NCI-H446 treated with DMSO at 0.1 percent for 48 hours (cell line): ENCODE results near the gene CDC5L.

ENCODE experiments used
- DNase-seq: peaks from one replicate; lab custom pipeline; 2025; lab: John Stamatoyannopoulos, UW

The CDC5L gene

DNA sequence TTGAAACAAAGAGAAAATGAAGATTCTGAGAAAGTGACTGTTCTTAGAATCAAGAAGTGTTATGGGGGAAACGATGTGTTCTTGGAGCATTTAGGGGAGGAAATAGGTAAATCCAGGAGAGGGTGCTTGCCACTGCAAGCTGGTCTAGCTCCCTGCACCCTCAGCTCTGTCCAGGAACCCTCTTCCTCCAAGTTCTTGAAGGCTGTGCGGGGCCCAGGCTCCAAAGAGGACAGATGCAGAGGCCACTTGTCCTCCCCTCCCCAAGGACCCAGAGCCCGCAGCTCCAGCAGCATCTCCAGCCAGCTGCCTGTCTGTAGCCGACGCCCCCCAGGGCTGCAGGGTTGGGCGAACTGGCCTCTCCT, 87.9 kb downstream of the CDC5L start:
- no peak for DNase-seq

DNA sequence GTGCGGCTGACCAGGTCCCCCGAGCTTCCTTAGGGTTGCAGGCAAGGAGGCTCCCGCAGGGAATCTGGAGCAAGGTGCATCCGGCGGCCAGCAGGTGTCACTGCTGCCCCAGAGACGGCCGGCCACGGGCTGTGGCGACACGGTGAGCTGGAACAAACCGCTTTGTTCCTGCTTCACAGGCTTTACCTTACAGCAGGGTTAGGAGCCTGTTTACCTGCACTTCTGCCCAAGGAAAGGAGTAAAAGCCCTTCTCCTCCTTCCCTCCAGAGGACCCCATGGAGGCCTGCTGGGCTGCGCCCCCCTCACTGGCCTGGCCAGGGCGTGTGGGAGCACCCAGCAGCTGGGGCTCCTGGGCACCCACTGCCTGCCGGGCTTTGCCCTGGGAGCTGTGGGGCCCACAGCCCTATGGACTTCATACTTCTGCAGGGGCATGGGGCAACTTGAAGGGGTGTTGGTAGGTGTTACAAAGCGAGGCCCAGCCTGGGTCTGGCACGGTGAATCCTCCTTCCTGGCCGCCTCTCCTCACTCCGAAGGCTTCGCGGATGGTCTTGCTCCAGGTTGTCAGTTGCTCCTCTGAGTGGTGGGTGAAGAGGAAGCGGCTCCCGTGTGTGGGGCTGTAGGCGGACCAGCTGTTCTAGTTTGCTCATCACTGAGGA, 88.4 kb downstream of the CDC5L start:
- DNase-seq: no peak

DNA sequence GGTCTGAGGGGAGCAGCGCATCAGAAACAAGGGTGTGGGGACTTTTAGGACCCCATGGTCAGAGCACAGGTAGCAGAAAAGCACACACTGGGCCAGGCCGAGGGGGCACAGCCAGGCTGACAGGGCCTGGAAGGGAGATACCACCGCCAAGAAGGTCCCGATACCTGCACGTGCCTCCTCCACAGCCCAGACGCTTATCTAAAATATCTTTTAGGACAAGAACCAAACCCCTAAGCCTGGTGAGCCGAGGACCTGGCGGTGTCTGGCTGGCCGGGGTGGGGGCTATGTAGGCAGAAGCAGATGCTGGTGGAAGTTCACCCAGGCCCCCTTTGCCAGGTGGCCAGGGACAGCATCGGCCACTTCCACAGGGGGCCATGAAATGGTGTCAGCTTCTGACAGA, 89.3 kb downstream of the CDC5L start:
- DNase-seq: no peak

DNA sequence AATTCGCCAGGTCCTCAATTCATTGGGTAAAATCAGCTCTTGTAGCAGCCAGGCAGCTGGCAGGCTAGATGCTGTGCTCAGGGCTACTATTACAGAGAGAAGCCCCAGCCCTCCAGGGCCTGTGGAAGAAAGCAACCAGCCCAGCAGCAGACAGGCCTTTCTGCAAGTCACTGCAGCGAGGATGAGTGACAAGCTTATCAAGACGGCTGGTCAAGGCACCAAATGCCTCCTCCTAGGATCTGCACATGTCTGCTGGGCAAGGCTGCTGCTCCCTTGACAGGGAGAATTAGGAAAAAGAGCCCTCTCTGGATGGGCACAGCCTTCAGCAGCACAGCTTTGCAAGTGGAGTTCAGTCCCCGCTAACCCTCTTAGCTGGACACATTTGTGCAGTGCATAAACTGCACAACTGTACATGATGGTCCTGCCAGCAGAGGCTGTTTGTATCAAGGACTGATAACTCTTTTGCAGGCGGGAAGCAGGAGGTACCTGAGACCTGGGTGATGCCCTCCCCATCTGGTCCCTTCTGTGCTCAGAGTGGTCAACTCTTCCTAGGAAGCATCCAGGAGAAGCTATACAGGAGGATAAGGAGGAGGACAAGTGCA, 89.9 kb downstream of the CDC5L start:
- DNase-seq: no peak

DNA sequence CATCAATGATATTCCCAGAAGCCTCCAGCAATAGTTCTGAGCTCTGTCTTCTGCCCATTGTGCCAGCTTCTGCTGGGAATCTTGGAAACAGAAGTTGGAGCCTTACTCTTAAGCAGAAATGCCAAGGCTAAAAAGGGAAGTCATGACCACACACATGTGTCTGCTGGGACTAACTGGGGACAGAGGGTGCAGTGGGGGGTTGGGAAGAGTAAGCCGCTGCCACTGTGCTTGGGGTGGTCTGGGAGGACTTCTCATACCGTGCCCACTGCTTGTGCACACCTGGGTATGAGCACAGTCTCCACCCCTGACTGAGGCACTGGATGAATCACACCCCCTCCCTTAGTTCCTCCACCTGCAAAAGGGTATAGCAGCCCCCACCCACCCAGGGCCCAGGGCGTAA, 90.7 kb downstream of the CDC5L start:
- no peak for DNase-seq

DNA sequence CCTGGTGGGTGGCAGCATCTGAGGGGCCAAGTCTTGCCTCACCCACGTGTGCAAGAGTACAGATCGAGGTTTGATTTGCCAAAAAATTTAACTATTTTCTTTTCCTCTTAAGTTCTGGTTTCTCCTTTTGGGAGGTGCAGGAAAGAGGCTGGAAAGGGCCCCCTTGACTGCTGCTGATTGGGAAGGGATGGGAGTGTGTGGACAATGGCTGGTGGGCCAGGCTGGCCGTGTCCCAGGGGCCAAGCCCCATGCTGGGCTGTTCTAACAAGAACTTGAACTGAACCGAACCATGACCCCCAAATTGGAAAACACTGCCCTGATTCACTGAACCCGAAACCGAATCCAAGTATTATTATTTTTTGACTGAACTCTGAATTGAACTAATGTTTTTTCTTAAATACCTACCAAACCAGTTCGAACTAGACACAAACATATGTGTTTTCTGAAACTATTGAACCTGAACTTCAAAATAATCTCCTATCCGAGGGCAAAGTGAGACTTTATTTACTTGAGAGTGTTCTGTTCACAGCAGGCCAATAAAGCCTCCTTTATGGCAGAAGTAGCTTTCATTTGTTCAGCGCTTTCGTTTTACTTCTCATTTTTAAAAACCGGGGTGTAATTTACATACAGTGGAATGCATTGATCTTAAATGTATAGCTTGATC, 91.2 kb downstream of the CDC5L start:
- DNase-seq: no peak

DNA sequence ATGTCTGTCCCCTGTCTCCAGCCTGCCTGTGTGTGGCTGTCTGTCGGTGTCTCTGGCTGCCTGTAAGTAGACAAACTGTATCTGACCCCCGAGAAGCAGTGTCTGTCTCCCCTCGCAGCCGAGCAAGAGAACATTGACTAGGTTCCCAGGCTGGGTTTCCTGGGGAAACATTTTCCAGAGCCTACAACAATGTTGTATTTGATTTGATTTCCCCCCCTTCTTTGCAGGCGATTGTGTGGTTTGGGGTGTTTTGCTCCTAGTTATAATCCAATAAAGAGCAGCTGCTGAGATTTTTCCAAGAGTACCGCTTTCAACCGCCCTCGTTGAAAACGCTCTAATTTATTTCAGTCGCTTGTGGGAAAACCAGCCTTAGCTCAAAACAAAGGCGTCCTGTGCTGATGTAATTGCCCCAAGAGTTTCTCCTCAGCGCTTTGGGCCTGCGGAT, 92.6 kb downstream of the CDC5L start:
- no peak for DNase-seq

DNA sequence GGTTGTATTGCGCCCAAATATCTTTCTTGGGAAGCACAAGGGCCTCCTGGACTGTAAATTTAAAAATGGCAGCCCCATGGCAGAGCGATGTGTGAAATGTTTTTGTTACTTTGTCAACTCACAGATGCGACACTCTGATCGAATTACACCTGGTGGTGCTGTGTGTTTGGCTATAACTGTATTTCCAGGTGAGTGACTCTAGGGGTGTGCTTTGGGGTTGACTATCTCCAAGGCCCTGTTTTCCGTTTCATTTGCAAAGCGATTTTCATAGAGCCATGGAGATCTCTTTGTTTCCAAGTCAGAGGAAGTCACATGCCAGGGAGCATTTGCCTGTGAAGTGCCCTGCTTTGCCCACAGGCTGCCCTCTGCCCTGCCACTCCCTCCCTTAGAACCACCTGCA, 93.5 kb downstream of the CDC5L start:
- DNase-seq: no peak

DNA sequence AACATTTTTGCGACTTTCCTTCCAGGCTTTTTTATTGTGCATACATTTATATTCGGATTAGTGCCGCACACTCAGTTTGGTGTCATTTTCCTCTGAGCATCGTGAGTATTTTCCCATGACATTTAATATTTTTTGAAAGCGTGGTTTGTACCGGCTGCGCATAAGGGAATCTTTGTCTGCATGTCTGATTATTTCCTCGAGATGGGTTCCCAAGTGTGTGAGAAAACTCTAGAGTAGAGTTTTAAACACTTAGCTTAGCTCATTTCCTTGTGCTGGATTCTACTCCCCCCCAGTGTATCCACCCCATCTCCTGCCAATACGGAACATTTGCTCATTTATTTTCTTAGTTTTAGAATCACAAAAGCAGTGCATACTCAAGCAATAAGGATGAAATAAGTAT, 94.3 kb downstream of the CDC5L start:
- no peak for DNase-seq

DNA sequence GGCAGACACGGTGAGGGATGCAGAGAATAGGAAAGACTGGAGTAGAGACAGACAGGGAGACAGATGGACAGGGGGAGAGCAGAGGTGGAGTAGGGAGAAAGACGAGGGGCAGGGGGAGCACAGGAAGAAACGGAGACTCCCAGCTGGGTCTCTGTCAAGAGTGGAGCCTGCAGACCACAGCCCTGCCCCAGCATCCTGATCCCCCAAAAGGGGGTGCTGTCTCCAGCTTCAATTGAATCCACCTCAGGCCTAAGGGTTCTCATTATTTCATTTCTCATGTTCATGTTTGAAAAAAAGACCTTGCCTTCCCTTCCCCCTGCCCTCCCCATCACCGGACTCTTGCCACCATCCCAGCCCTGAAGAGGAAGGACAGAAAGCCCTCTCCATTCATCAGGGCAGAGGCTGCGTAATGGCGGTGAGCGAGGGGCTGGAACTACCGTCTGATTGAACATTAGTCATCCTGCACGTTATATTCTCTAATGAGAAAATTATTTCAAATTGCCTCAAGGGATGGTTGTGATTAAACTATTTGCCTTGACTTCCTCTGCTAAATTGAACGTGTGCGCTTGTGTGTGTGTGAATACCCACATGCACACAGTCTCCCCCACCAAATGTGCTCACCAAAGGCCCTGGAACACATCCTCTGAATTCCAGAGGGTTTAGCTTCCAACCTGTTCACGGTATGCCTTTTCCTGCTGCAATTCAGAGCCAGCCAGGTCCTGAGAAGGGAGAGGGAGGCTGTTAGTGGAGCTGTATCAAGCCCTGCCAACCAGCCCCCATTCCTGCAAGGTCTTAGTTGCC, 98.3 kb downstream of the CDC5L start:
- DNase-seq: no peak

DNA sequence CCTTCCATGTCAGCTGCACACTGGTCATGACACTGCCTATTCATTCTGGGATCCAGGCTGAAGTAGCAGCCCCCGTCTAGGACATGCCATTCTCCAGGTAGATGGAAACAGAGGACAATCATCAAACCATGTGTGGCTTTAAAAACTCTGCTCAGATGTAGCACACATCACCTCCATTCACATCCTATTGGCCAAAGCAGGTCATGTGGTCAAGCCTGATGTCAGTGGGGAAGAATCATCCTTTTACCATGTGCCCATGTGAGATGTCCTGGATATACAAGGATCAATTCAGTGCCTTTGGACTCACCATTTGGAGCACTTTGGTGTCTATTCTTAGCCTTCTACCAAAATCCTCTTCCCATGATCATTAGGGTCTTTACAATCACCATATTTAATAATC, 99.5 kb downstream of the CDC5L start:
- no peak for DNase-seq

DNA sequence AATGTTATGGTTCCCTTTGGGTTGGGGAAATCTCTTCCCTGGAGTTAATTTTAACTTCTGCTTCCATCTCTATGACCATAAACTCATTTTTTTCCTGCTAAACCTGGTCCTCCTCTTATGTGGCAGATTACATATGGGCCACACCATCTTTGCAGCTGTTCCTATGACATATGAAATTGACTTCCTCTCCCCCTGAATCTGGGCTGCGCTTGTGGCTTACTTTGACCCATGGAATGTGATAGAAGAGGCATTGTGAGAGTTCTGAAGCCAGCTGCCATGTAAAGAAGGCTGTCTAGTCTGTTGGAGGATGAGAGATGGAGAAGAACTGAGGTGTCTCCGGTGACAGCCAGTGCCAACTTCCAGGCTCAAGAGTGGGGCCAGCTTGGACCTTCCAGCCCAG, 100.1 kb downstream of the CDC5L start:
- no peak for DNase-seq

DNA sequence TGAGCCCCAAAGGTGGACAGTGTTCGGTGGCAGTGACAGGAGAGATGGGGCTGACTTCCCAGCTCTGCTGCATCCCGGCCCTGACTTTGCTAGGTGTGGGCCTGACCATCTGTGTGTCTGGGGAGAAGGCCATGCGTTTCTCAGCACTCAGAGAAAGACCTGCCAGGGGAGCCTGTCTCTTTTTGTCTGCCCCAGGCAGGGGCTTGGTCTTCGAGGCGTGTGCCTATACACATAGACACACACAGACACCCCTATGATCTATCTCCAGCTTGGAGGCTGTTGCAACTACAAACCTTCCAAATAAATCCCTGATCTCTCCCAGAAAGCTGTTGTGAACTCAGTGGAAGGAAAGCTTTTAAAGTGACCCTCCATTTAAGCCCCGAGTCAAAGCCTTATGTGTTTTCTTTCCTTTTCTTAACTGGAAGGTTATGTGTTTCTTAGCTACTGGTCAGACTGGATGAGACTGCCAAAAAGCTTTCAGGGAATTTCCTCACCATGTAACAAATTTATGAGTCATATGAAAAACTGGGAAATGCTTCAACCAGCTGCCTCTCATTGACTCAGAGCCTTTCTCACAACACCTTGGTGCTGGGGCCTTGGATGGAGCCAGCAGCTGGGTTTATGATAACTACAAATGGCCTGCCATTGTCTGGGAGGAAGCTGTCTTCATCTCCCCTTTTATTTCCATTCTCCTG, 102.6 kb downstream of the CDC5L start:
- DNase-seq: peak; percentile 9

DNA sequence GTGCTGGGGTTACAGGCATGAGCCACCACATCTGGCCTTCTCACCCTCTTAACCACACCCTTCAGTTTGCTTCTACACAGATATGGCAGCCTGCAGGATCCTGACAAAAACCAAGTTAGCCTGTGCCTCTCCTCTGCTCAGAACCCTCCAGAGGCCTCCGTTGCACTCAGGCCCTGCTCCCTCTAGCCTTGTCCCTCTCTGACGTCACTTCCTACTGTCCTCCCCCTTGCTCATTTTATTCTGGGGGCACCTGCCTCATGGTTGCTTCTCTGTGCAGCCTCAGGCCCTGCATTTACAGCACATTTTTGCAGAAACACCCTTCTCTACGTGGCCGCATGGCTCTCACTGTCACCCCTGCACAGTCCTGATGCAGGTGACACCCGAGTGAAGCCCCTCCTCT, 105.6 kb downstream of the CDC5L start:
- no peak for DNase-seq

DNA sequence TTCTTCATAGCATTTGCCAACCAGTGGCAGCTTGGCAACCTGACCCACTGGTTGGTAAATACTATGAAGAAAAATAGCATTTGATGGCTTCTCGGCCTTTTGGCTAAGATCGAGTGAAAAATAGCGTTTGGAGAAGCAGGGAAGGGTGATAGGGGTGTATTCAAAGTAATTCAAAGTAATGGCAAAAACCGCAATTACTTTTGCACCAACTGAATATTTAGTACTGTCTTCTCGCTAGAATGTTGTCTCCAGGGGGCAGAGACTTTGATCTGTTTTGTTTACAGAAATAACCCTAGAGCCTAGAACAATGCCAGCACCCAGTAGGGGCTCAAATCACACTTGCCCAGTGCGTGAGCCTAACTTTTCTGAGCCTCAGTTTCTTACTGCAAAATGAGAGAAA, 106.1 kb downstream of the CDC5L start:
- DNase-seq: no peak

DNA sequence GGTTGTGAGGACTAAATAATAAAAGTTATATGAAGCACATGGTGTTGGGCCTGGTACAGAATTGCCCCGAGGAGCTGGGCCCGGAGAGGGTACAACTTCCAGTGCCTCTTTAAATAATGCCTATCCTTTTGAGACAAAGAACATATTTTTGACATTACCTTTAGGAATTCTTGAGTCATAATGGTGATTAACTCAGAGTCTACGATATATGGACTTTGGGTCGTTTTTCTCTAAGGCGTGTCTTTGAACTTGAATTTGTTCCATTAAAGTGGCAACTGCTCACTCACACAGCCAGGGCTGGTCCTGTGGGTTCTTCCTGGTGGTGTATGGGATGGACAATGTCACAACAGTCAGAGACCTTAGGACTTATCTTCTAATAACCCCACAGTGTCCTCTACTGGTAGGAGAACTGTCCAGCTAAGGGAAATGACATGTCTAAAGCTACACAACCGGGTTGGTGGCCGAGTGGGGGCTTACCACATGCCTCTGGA, 106.5 kb downstream of the CDC5L start:
- DNase-seq: no peak

DNA sequence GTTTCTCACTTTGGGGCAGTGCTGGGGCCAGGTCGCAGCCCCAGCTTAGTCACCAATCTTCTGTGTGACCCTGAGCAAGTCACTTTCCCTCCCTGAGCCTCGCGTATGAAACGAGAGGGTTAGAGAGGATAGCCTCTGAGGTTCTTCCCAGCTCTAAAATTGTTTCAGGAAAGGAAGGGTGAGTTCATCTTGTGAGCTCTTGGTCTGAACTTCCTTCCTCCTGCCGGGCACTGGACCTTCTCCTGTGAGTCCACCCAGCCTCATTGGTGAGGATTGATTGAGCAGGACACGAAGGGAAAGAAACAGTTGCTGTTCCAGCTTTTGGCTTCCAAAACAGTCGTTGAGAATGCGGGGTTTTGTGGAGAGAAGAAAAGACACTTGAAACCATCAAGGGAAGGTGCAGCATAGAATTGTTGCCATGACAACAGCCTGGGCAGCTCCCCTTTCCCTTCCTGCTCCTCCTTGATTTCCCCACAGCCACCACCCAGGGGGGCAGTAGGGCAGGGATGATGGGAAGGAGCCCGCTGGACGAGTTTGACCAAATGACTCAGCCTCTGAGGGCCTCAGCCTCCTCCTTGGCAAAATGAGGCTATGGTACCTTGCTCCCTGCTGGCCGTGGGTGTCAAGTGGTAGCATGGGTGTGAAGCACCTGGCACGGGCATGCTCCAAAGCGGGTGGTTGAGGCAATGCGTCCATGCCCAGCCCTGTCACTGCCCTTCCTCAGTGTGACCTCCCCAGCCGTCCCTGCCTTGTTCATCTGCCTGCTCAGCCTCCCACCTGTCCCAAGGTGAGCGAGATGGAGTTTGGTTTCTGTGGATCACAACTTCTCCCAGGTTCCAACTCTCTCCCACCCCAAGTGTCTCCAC, 107.8 kb downstream of the CDC5L start:
- no peak for DNase-seq

DNA sequence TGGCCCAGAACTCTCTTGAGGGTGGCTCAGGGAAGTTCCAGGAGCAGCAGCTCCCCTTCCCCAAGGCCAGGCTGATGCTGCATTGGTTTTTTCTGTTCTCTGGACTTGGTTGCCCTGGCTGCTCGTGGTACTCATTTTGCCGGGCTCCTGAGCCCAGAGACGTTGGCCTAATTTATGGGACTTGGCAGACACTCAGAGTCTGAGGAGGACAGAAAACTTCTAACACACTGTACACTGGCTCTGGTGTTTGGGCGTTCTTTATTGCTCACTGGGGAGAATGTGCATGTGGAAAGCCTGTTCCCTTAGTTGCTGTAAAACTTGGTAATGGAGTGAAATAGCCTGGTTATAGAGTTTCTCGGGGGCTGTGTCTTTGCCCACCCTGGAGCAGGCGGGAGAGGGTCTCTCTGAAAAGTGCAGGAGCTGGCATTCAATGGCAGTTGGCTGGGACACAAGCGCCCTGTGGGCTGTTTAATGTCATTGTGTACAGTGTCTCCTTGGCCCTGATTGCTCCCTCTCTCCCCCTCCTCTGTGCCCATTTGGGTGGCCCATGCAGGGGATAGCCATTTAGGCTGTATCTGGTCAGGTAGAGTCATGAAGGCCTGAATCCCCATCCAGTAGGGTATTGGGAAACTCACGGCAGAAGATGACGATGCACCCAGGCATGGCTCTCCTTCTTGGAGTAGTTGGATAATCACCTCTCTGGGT, 109.3 kb downstream of the CDC5L start:
- no peak for DNase-seq

DNA sequence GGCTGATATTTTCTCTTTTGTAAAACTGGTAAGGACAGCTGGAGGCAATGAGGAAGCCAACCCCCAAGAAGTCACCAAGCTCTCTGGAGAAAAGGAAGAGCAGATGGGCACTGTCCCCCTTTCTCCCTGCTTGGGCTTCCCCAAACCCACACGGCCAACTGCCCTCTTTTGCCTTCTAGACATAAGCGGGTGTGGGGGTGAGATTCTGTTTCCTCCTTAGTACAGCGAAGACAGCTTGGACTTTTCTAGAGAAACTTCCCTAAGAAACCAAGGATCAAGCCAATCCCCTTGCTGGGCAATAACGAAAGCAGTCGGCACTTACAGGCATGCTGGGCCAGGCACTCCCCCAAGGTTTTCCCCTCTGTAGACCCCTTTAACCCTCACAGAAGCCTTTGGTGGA, 110.3 kb downstream of the CDC5L start:
- no peak for DNase-seq

DNA sequence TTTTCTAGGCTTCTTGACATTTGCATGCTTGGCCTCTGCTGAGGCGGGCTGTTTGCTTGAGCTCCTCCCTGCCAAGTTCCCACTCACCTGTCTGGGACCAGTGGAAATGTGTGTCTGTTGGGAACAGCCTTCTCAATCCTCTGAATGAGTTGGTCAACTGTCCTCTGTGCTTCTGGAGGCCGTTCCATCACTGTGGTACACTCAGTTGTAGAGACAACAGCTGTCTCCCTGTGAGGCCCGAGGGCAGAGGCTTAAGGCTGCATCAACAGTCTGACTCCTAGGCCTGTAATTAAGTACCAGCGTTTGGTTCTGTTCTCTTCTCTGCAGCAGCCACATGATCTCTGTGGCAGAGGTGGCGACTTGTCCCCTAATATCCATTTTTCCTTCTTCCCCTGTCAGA, 110.9 kb downstream of the CDC5L start:
- DNase-seq: no peak

DNA sequence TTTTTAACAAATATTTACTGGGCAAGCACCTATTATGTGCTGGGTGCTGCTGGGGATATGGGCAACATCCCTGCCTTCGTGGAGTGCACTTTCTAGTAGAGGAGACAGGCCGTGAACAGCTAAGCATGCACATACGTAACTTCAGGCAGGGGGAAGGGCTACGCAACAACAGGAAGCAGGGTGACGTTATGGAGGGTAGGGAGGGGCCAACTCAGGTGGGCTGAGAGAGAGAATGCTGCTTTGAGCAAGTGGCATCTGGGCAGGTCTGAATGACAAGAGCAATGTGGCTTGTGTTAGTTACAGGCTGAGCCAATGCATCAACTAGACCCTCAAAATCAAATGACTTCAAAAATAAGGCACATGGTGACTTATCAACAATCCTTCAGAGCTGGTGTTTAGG, 112.1 kb downstream of the CDC5L start:
- no peak for DNase-seq
